Psoas muscle (tissue), 8 donors: ENCODE results near the gene RPP38. TPM values are rescaled to one million over a fixed set of nuclear protein-coding genes. Genes with fewer than 3 reads are reported as not detected.

Experiments
- ATAC-seq, 4 donors: fragments of 200-7000 bp; cut with Tn5 transposase; one replicate each; pipeline ENCODE4 v1.9.1; 2020; ENCODE audit warnings: moderate library complexity in 3 of 4, mild to moderate bottlenecking in 2 of 4
- DNase-seq, 2 donors: peaks; one replicate each; pipeline ENCODE4 v3.0.0-alpha.2; 2020
- H3K27ac ChIP-seq: fragments of 200-600 bp; one replicate; pipeline ENCODE4 v1.8.0; 2022
- H3K27me3 ChIP-seq, 3 donors: fragments of 200-600 bp in 1 of 3; one replicate each; pipeline versions ENCODE4 v1.6.1 to v1.8.0; 2013 to 2022; ENCODE audit warnings: low read length in 2 of 3, mild to moderate bottlenecking in 2 of 3, moderate library complexity in 1 of 3; ENCODE audit not compliant: insufficient read depth in 3 of 3
- H3K36me3 ChIP-seq, 2 donors: fragments of 200-600 bp in 1 of 2; one replicate each; pipeline versions ENCODE4 v1.6.1 to v1.8.0; 2013 to 2022; ENCODE audit warnings: low read depth in 1 of 2, mild to moderate bottlenecking in 1 of 2, moderate library complexity in 1 of 2; ENCODE audit not compliant: insufficient read depth in 1 of 2
- H3K4me1 ChIP-seq: fragments of 200-600 bp; one replicate; pipeline ENCODE4 v1.8.0; 2022
- H3K4me3 ChIP-seq: fragments of 200-600 bp; one replicate; pipeline ENCODE4 v1.8.0; 2022; ENCODE audit warnings: mild to moderate bottlenecking
- H3K9me3 ChIP-seq: fragments of 200-600 bp; one replicate; pipeline ENCODE4 v1.8.0; 2022
- WGBS, 3 donors: extraction: QIAGEN DNeasy Blood & Tissue Kit; methylation state at CpG; one replicate each; pipeline versions ENCODE4 v1.1.6 to v1.1.7; 2013; 5-methylcytosine and 5-hydroxymethylcytosine counted together
- intact Hi-C, 2 donors: fragments of 100-400 bp; cut with DNase I; formaldehyde crosslinking; loops; one replicate each; pipeline versions ENCODE4 v1.11.0 to v1.14.2; 2022
- polyA plus RNA-seq, 3 donors: library from polyadenylated mRNA; stranded (reverse); fragments of 200-250 nt; gene quantifications; one replicate each; pipeline ENCODE4 v1.2.3, GENCODE V29; 2013
- total RNA-seq, 4 donors: library from RNA; stranded (reverse); fragmentation: NEBNext Ultra II Directional in 2 of 4; extraction: Animal tissue kit (Norgen Biotek cat#: 25700) in 2 of 4; gene quantifications; one replicate each; pipeline versions ENCODE4 v1.2.1 to v1.2.4, GENCODE V29; 2021 to 2023
- TF ChIP-seq, protein P1 (sequence below): fragments of 200-600 bp; IDR thresholded peaks from one replicate; pipeline ENCODE4 v1.8.0; 2022; ENCODE audit warnings: antibody characterized with exemption
- donor health status: healthy with polysubstance abuse.
- donor health status: DM: no; HTN: no; CAD: no; lungs with moderate emphysema.
- donor health status: Bipolar disorder and iron deficiency.
- donor health status: healthy.
- donor health status: DM: yes; HTN: yes; CAD: no.
- donor health status: DM: no; HTN: no; CAD: no.
- donor health status: DM: no; HTN: no; CAD: no.
- donor health status: DM: yes; HTN: yes; CAD: no.

RPP38 gene
- total and polyA plus RNA-seq, 7 donors, result 7.3 to 21.9 (median 17.2) TPM

DNA sequence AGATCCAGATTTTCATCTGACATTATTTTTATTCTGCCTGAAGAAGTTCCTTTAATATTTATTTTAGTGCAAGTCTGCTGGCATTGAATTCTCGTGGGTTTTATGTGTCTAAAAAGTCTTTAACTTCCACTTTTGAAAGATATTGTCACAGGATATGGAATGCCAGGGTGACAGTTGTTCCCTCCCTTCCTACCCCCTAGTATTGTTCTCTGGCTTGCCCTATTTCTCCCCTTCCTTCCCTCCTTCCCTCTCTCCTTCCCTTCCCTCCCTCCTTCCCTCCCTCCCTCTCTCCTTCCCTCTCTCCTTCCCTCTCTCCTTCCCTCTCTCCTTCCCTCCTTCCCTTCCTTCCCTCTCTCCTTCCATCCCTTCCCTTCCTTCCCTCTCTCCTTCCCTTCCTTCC, 38.5 kb upstream of the RPP38 start:
- Histone ChIP-seq H3K9me3 (peaks cover 10% of the 10 kb centered on the region), H3K4me1 (no peaks in the 10 kb centered on the region), H3K36me3 (no peaks in the 10 kb centered on the region), H3K4me3 (no peak overlapping the region), H3K27me3 (no peaks in the 10 kb centered on the region), H3K27ac (no peak overlapping the region)
- TF ChIP-seq, protein P1, sequence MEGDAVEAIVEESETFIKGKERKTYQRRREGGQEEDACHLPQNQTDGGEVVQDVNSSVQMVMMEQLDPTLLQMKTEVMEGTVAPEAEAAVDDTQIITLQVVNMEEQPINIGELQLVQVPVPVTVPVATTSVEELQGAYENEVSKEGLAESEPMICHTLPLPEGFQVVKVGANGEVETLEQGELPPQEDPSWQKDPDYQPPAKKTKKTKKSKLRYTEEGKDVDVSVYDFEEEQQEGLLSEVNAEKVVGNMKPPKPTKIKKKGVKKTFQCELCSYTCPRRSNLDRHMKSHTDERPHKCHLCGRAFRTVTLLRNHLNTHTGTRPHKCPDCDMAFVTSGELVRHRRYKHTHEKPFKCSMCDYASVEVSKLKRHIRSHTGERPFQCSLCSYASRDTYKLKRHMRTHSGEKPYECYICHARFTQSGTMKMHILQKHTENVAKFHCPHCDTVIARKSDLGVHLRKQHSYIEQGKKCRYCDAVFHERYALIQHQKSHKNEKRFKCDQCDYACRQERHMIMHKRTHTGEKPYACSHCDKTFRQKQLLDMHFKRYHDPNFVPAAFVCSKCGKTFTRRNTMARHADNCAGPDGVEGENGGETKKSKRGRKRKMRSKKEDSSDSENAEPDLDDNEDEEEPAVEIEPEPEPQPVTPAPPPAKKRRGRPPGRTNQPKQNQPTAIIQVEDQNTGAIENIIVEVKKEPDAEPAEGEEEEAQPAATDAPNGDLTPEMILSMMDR, result no peak
- 57 to 72% (median 58%) methylated on average over 1 of the region's 1 CpG for WGBS, 3 donors
- ATAC-seq, result no peak
- no peak for DNase-seq
- intact Hi-C loops, result no loop called here

DNA sequence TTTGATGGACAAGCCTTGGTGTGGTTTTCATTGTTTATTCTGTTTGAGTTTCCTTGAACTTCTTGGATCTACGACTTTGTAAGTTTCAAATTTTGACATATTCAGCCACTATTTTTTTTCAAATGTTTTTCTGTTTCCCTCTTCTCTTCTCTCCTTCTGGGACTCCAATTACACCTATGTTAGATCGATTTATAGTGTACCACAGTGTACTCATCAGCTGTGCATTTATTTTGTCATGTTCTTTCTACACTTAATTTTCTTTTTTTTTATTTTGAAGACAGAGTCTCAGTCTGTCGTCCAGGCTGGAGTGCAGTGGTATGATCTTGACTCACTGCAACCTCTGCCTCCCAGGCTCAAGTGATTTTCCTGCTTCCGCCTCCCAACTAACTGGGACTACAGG, 37.2 kb upstream of the RPP38 start:
- 78 to 91% (median 79%) methylated on average over 4 of the region's 4 CpGs for WGBS, 3 donors
- Histone ChIP-seq H3K4me1 (no peaks in the 10 kb centered on the region), H3K27me3 (no peaks in the 10 kb centered on the region), H3K27ac (no peak overlapping the region), H3K4me3 (no peak overlapping the region), H3K36me3 (no peaks in the 10 kb centered on the region), H3K9me3 (peaks cover 10% of the 10 kb centered on the region)
- ATAC-seq, result no peak
- no peak for DNase-seq
- TF ChIP-seq, protein P1, result no peak
- intact Hi-C loops, result no loop called here

DNA sequence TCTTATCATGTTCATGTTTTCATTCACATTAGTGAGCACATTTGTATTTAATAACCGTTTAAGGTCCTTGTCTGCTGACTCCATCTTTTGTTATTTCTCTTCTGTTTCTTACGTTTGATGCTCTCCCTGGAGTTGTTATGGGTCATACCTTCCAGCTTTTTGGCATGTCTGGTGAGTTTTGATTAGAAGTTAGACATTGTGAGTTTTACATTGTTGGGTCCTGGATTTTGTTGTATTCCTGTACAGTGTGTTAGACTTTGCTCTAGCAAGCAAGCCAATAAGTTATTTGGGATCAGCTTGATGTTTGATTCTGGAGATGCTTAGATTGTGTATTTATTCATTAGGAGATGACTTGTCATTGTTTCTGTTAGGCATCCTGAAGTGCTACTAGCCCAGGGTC, 36.5 kb upstream of the RPP38 start:
- H3K9me3 ChIP-seq, result peaks cover 10% of the 10 kb centered on the region
- TF ChIP-seq, protein P1, result no peak
- no peak overlapping the region for H3K27ac ChIP-seq
- ATAC-seq, result no peak
- no peaks in the 10 kb centered on the region for H3K36me3 ChIP-seq
- H3K4me3 ChIP-seq, result no peak overlapping the region
- 77 to 84% (median 79%) methylated on average over 2 of the region's 2 CpGs for WGBS, 3 donors
- no peaks in the 10 kb centered on the region for H3K4me1 ChIP-seq
- DNase-seq, result no peak
- intact Hi-C loops, result no loop called here
- H3K27me3 ChIP-seq, result no peaks in the 10 kb centered on the region

DNA sequence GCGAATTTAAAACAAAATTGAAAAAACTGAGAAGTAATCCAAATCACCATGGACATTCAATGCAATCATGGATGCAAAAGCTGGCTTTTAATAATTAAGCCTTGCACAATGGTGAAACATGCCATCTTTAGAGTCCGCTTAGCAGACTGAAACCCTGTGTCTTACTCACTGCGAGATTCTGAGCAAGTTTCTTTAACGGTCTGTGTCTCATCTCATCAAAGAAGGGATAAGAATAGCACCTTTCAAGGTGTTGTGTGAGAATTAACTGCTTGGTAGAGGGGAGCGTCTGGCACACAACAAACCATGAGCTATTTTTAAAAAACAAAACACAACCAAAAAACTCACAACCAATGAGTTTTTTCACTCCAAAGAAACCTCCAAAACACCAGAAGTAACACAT, 30.0 kb upstream of the RPP38 start:
- intact Hi-C loops, result no loop called here
- Histone ChIP-seq H3K27ac (no peak overlapping the region), H3K9me3 (no peaks in the 10 kb centered on the region), H3K27me3 (no peaks in the 10 kb centered on the region), H3K4me1 (no peaks in the 10 kb centered on the region), H3K4me3 (no peak overlapping the region), H3K36me3 (no peaks in the 10 kb centered on the region)
- TF ChIP-seq, protein P1, result no peak
- no peak for DNase-seq
- ATAC-seq, result no peak
- WGBS, 3 donors, result 78 to 97% (median 93%) methylated on average over 5 of the region's 5 CpGs

DNA sequence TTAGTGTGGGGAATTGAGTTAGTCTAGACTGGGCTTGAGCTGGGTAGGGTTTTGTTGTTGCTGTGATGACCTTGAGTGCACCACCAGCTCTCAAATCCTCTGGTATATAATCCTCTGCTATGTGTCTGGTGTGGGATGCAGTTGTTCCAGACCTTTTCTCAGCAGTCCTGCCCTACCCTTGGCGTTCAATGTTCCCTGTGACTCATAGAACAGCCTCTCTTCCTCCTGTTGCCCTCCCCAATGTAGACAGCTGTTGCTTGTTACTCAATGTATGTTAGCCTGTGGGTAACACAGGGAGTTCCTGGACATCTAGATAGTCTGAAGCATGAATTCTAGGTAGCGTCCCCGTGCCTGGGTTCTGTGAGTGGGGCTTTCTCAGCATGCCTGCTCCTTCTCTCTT, 28.4 kb upstream of the RPP38 start:
- Histone ChIP-seq H3K36me3 (no peaks in the 10 kb centered on the region), H3K9me3 (no peaks in the 10 kb centered on the region), H3K27me3 (no peaks in the 10 kb centered on the region), H3K4me3 (no peak overlapping the region), H3K27ac (no peak overlapping the region), H3K4me1 (no peaks in the 10 kb centered on the region)
- ATAC-seq (peak in 1 of 4 donors; percentile 37), DNase-seq (no peak)
- 29 to 49% (median 45%) methylated on average over 3 of the region's 3 CpGs for WGBS, 3 donors
- intact Hi-C loops, result no loop called here
- TF ChIP-seq, protein P1, result no peak
